ENCODE measurements around the gene CCDC86.

DNA sequence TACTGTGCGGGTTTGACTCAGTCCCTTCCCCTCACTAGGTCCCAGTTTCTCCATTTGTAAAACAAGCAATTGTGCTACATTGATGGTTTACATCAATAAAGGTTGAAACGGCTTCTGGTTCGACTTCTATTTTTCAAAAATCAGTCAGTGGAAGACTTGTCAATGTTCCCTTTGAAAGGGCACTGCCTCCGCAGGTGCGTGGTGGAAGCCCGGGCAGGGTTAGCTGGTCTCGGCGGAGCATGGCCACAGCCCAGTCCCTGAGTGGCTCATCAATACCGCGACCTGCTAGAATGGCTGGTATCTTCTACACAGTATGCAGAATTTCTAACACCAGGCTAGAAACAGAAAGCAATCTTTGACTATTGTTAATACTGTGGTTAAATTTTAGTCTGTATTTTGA, 40.7 kb upstream of the CCDC86 start:
- TF ChIP-seq, protein P1, sequence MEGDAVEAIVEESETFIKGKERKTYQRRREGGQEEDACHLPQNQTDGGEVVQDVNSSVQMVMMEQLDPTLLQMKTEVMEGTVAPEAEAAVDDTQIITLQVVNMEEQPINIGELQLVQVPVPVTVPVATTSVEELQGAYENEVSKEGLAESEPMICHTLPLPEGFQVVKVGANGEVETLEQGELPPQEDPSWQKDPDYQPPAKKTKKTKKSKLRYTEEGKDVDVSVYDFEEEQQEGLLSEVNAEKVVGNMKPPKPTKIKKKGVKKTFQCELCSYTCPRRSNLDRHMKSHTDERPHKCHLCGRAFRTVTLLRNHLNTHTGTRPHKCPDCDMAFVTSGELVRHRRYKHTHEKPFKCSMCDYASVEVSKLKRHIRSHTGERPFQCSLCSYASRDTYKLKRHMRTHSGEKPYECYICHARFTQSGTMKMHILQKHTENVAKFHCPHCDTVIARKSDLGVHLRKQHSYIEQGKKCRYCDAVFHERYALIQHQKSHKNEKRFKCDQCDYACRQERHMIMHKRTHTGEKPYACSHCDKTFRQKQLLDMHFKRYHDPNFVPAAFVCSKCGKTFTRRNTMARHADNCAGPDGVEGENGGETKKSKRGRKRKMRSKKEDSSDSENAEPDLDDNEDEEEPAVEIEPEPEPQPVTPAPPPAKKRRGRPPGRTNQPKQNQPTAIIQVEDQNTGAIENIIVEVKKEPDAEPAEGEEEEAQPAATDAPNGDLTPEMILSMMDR (conservative IDR thresholded peaks at IDR 0.05), result no peak
- no peak for TF ChIP-seq ZFX (IDR thresholded peaks at IDR 0.05)
